Measurements from ENCODE around the gene FHOD1. TPM values are rescaled to one million over a fixed set of nuclear protein-coding genes. Genes with fewer than 3 reads are reported as not detected.

FHOD1 gene
- total and polyA plus RNA-seq, 9 of the 15 experiments (the other 6 are each of a cell fraction or from before 2014, with no cell fraction given), result 18.7 to 126 (median 32.3) TPM

GRCh38 chr16:67294171-67294757, 47.0 kb upstream of the FHOD1 start:
- Histone ChIP-seq H3K4me2 (ENCODE audit: insufficient read depth, low read length) (no peak overlapping the region), H3K27me3 (ENCODE audit: control insufficient read depth in 2 of 2, insufficient read depth in 2 of 2, low read length in 2 of 2) (peaks cover 19 to 36% of the 10 kb centered on the region in 2 experiments; a peak in 4 of 5 replicates), H4K20me1 (replicated peaks; ENCODE audit: control insufficient read depth, insufficient read depth, low read length) (no peaks in the 10 kb centered on the region), H3K27ac (ENCODE audit: extremely low read depth, low read depth, low read length) (no peak overlapping the region), H3K79me2 (ENCODE audit: control insufficient read depth, insufficient read depth, low read length) (no peaks in the 10 kb centered on the region), H3K9me3 (replicated peaks; ENCODE audit: control insufficient read depth, insufficient read depth, low read depth, low read length) (no peaks in the 10 kb centered on the region), H3K9me1 (ENCODE audit: control insufficient read depth, insufficient read depth, low read length) (peaks cover 4% of the 10 kb centered on the region), H3K4me1 (replicated peaks in 1 of 2; ENCODE audit: control insufficient read depth in 2 of 2, insufficient read depth in 2 of 2, low read length in 2 of 2) (peaks cover 0 to 4% of the 10 kb centered on the region in 2 experiments; a peak in 1 of 5 replicates), H3K36me3 (ENCODE audit: control insufficient read depth, insufficient read depth, low read length) (no peaks in the 10 kb centered on the region), H3K4me3 (no peak overlapping the region), H2AFZ (ENCODE audit: low read depth, low read length) (no peak overlapping the region), H3K9ac (ENCODE audit: insufficient read depth in 1 of 2, low read depth in 2 of 2, low read length in 2 of 2) (no peak overlapping the region)
- ATAC-seq, result no peak; the same call in 2 of the 3 replicates
- ChIA-PET CTCF (ENCODE audit: low intra/inter-chr PET ratio) (interaction anchor here (0.5 kb wide), 1 partner anchor 1747 kb away, joined by 3 read pairs; no protein-coding TSS in a partner anchor), POLR2A (interaction anchor here (0.6 to 0.8 kb wide), 4 partner anchors 11 to 46 kb away, joined by 3 to 4 read pairs (median 3); partner anchors contain the start of gene SLC9A5)
- in situ Hi-C loops (cut with MboI), result no loop called here
- BruUV-seq (replicated peaks), result no TSS peak
- WGBS (ENCODE audit: insufficient coverage, low coverage, missing lambda C conversion rate), result 5% methylated on average over 4 of the region's 4 CpGs
- intact Hi-C loops (cut with micrococcal nuclease), result no loop called here
- TF ChIP-seq POLR2A (conservative IDR thresholded peaks at IDR 0.05) (no peak), ZFP36 (IDR thresholded peaks at IDR 0.05; ENCODE audit: low read depth, low read length, partially characterized antibody) (no peak), STAT6 (CRISPR knock-in tag; IDR thresholded peaks at IDR 0.05) (no peak), SRSF9 (IDR thresholded peaks at IDR 0.05; ENCODE audit: borderline replicate concordance, low read depth, low read length) (no peak), PHB2 (IDR thresholded peaks at IDR 0.05; ENCODE audit: low read depth) (no peak), HMG20A (CRISPR knock-in tag; conservative IDR thresholded peaks at IDR 0.05) (no peak), CCAR2 (IDR thresholded peaks at IDR 0.05; ENCODE audit: low read depth, low read length) (no peak), ZNF347 (CRISPR knock-in tag; IDR thresholded peaks at IDR 0.05; ENCODE audit: low read depth) (no peak), ZNF184 (CRISPR knock-in tag; IDR thresholded peaks at IDR 0.05) (no peak), ATF4 (CRISPR knock-in tag; IDR thresholded peaks at IDR 0.05) (no peak)
- TF ChIP-seq, protein P1, sequence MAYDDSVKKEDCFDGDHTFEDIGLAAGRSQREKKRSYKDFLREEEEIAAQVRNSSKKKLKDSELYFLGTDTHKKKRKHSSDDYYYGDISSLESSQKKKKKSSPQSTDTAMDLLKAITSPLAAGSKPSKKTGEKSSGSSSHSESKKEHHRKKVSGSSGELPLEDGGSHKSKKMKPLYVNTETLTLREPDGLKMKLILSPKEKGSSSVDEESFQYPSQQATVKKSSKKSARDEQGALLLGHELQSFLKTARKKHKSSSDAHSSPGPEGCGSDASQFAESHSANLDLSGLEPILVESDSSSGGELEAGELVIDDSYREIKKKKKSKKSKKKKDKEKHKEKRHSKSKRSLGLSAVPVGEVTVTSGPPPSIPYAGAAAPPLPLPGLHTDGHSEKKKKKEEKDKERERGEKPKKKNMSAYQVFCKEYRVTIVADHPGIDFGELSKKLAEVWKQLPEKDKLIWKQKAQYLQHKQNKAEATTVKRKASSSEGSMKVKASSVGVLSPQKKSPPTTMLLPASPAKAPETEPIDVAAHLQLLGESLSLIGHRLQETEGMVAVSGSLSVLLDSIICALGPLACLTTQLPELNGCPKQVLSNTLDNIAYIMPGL (CRISPR knock-in tag; IDR thresholded peaks at IDR 0.05), result no peak
- TF ChIP-seq, protein P2, sequence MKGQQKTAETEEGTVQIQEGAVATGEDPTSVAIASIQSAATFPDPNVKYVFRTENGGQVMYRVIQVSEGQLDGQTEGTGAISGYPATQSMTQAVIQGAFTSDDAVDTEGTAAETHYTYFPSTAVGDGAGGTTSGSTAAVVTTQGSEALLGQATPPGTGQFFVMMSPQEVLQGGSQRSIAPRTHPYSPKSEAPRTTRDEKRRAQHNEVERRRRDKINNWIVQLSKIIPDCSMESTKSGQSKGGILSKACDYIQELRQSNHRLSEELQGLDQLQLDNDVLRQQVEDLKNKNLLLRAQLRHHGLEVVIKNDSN (CRISPR knock-in tag; IDR thresholded peaks at IDR 0.05), result no peak
- no peak for FAIRE-seq
- no peak for DNase-seq (ENCODE audit: extremely low read depth in 1 of 4, low spot score in 3 of 4)

Data from K562 (cell line).